BJ (cell line): ENCODE measurements around the gene MLPH. TPM values are rescaled to one million over a fixed set of nuclear protein-coding genes. Genes with fewer than 3 reads are reported as not detected.

ENCODE experiments used
- CTCF ChIA-PET: fragments of 350-600 bp; formaldehyde crosslinking; extraction: SDS; loops from one replicate; lab custom pipeline; 2021; ENCODE audit warnings: antibody characterized with exemption, inconsistent platforms; lab: Yijun Ruan, JAX
- POLR2A ChIA-PET: fragments of 300-600 bp; sonication (Branson Sonifier 250); formaldehyde crosslinking; extraction: SDS; loops from one replicate; lab custom pipeline; 2021; ENCODE audit warnings: antibody characterized with exemption; lab: Charles Lee
- DNase-seq: peaks from one replicate; pipeline ENCODE4 v3.0.0-alpha.2; 2011; ENCODE audit warnings: low read depth
- H3K27me3 ChIP-seq: 2 replicates; pipeline ENCODE4 v1.6.0; 2011; ENCODE audit warnings: low read length; ENCODE audit not compliant: control insufficient read depth, insufficient read depth
- H3K36me3 ChIP-seq: 2 replicates; pipeline ENCODE4 v1.5.1; 2011; ENCODE audit warnings: low read length; ENCODE audit not compliant: control insufficient read depth, insufficient read depth
- H3K4me3 ChIP-seq: 2 replicates; pipeline ENCODE4 v1.5.1; 2011; ENCODE audit warnings: low read depth, mild to moderate bottlenecking, control low read depth, low read length
- polyA plus RNA-seq: library from polyadenylated mRNA; depleted of rRNA; stranded (reverse); fragments of >200 nt; gene quantifications from 2 replicates; pipeline ENCODE4 v1.2.3, GENCODE V29; 2011
- TF ChIP-seq, protein P1 (sequence below): IDR thresholded peaks from 2 replicates; pipeline ENCODE4 v1.5.1; 2011; ENCODE audit warnings: low read depth, mild to moderate bottlenecking, control low read depth, inconsistent platforms, low read length, moderate library complexity; ENCODE audit not compliant: insufficient read depth

Gene MLPH
- polyA plus RNA-seq, 1 experiment = 18.5 TPM

- TF ChIP-seq, protein P1, sequence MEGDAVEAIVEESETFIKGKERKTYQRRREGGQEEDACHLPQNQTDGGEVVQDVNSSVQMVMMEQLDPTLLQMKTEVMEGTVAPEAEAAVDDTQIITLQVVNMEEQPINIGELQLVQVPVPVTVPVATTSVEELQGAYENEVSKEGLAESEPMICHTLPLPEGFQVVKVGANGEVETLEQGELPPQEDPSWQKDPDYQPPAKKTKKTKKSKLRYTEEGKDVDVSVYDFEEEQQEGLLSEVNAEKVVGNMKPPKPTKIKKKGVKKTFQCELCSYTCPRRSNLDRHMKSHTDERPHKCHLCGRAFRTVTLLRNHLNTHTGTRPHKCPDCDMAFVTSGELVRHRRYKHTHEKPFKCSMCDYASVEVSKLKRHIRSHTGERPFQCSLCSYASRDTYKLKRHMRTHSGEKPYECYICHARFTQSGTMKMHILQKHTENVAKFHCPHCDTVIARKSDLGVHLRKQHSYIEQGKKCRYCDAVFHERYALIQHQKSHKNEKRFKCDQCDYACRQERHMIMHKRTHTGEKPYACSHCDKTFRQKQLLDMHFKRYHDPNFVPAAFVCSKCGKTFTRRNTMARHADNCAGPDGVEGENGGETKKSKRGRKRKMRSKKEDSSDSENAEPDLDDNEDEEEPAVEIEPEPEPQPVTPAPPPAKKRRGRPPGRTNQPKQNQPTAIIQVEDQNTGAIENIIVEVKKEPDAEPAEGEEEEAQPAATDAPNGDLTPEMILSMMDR = no peak
- H3K27me3 ChIP-seq = no peaks in the 10 kb centered on the region; the same call in 1 of the 2 replicates
- CTCF ChIA-PET = interaction anchor here (0.9 to 4.2 kb wide), 2 partner anchors 11 to 48 kb away, joined by 3 to 31 read pairs; no protein-coding TSS in a partner anchor
- no peak overlapping the region for H3K4me3 ChIP-seq
- POLR2A ChIA-PET = no interaction called here
- H3K36me3 ChIP-seq = no peaks in the 10 kb centered on the region
- no peak for DNase-seq
Measured at GRCh38 chr2:237561221-237561620, 74.2 kb downstream of the MLPH start.

GRCh38 chr2:237563816-237564215 is 76.8 kb downstream of the MLPH start:
- no peak for DNase-seq

GRCh38 chr2:237564526-237565131 is 77.6 kb downstream of the MLPH start:
- TF ChIP-seq, protein P1 = no peak
- ChIA-PET CTCF (interaction anchor here (0.7 to 4.2 kb wide), 4 partner anchors 7 to 52 kb away, joined by 3 to 31 read pairs (median 4); no protein-coding TSS in a partner anchor), POLR2A (no interaction called here)
- Histone ChIP-seq H3K4me3 (no peak overlapping the region), H3K27me3 (no peaks in the 10 kb centered on the region; the same call in 1 of the 2 replicates), H3K36me3 (no peaks in the 10 kb centered on the region)
- DNase-seq = no peak

More at GRCh38 chr2:237563816-237564215, 76.8 kb downstream of the MLPH start:
- POLR2A ChIA-PET = no interaction called here
- no peaks in the 10 kb centered on the region; the same call in 1 of the 2 replicates for H3K27me3 ChIP-seq
- no peak overlapping the region for H3K4me3 ChIP-seq
- TF ChIP-seq, protein P1 = no peak
- no peaks in the 10 kb centered on the region for H3K36me3 ChIP-seq
- CTCF ChIA-PET = interaction anchor here (4.2 kb wide), 1 partner anchor 8 kb away, joined by 31 read pairs; no protein-coding TSS in a partner anchor

DNA sequence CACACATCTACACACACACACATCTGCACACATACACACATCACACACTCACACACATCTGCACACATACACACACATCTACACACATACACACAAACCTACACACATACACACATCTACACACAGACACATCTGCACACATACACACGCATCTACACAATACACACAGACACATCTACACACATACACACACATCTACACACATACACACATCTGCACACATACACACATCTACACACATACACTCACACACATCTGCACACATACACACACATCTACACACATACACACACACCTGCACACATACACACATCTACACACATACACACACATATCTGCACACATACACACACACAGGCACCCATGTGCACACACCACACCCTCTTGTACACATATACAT is 78.9 kb downstream of the MLPH start:
- CTCF ChIA-PET = no interaction called here

More for the DNA sequence above, 78.9 kb downstream of the MLPH start:
- TF ChIP-seq, protein P1 = no peak
- POLR2A ChIA-PET = no interaction called here
- no peak for DNase-seq
- Histone ChIP-seq H3K36me3 (no peaks in the 10 kb centered on the region), H3K4me3 (no peak overlapping the region), H3K27me3 (no peaks in the 10 kb centered on the region; the same call in 1 of the 2 replicates)
